Mammary epithelial cell (primary cell): ENCODE measurements around the gene TTLL6.

ENCODE experiments used
- CTCF ChIP-seq, 2 donors: IDR thresholded peaks in 1 of 2; conservative IDR thresholded peaks in 1 of 2; 2 replicates each; pipeline ENCODE4 v1.5.1; 2011 to 2012; ENCODE audit warnings: inconsistent platforms in 2 of 2, low read length in 2 of 2, mild to moderate bottlenecking in 2 of 2, control low read depth in 1 of 2, low read depth in 1 of 2; ENCODE audit not compliant: insufficient read depth in 1 of 2; ENCODE audit errors: extremely low read depth in 1 of 2
- EZH2 ChIP-seq: IDR thresholded peaks from 2 replicates; pipeline ENCODE4 v1.6.1; 2012; ENCODE audit warnings: low read length, inconsistent platforms, borderline replicate concordance

GRCh38 chr17:48835971-48836370, 18.9 kb upstream of the TTLL6 start:
- TF ChIP-seq CTCF (conservative IDR thresholded peaks at IDR 0.05 in 1 of 2, IDR thresholded peaks at IDR 0.05 in 1 of 2; ENCODE audit: extremely low read depth in 1 of 2, insufficient read depth in 1 of 2, low read depth in 1 of 2, low read length in 2 of 2) (no peak), EZH2 (no peak)
